ENCODE measurements around the gene MESP1.

MESP1 gene

GRCh38 chr15:89704411-89704810 lies 46.6 kb downstream of the MESP1 start:
- no peak for DNase-seq (ENCODE audit: low read depth in 1 of 2, low spot score in 1 of 2)
- TF ChIP-seq SPI1 (IDR thresholded peaks at IDR 0.05; ENCODE audit: borderline replicate concordance, low read depth) = no peak
- TF ChIP-seq POLR2AphosphoS5 (IDR thresholded peaks at IDR 0.05; ENCODE audit: low read depth) = no peak
- TF ChIP-seq CTCF (IDR thresholded peaks at IDR 0.05; ENCODE audit: insufficient read depth, low read length) = no peak
- no peak for TF ChIP-seq GABPA (IDR thresholded peaks at IDR 0.05; ENCODE audit: low read depth)
- TF ChIP-seq REST (IDR thresholded peaks at IDR 0.05; ENCODE audit: insufficient replicate concordance, low read depth) = no peak
- H3K27me3 ChIP-seq (ENCODE audit: insufficient read depth, poor library complexity, severe bottlenecking) = no peaks in the 10 kb centered on the region
- no peak overlapping the region for H3K4me3 ChIP-seq (replicated peaks; ENCODE audit: insufficient read depth, low read length)
- no peak overlapping the region for H3K27ac ChIP-seq (replicated peaks)
